Subcutaneous abdominal adipose tissue (tissue), 5 donors: ENCODE results near the gene SYTL2.
A peak's percentile ranks its signal among the peaks of the same experiment; 100 is the strongest.
"Not testable (repeated sequence)": the region's sequence is repeated elsewhere in the genome, so short reads cannot be mapped to it uniquely, and the experiment has no call there.

Source experiments
- H3K27ac ChIP-seq: one replicate; pipeline ENCODE4 v1.7.0; 2013; ENCODE audit warnings: low read depth, mild to moderate bottlenecking, inconsistent platforms, low read length, moderate library complexity
- H3K27me3 ChIP-seq, 5 donors: one replicate each; pipeline ENCODE4 v1.7.0; 2013; ENCODE audit warnings: low read length in 5 of 5, inconsistent platforms in 1 of 5; ENCODE audit not compliant: control insufficient read depth in 5 of 5, insufficient read depth in 4 of 5
- H3K36me3 ChIP-seq, 5 donors: one replicate each; pipeline ENCODE4 v1.7.0; 2013; ENCODE audit warnings: low read length in 5 of 5; ENCODE audit not compliant: control insufficient read depth in 5 of 5, insufficient read depth in 5 of 5
- H3K4me1 ChIP-seq, 5 donors: one replicate each; pipeline ENCODE4 v1.7.0; 2013; ENCODE audit warnings: low read length in 5 of 5, mild to moderate bottlenecking in 3 of 5, moderate library complexity in 1 of 5; ENCODE audit not compliant: control insufficient read depth in 5 of 5, insufficient read depth in 5 of 5
- H3K4me3 ChIP-seq, 5 donors: one replicate each; pipeline ENCODE4 v1.7.0; 2013; ENCODE audit warnings: low read length in 5 of 5, low read depth in 1 of 5
- H3K9ac ChIP-seq, 5 donors: one replicate each; pipeline ENCODE4 v1.7.0; 2013; ENCODE audit warnings: low read length in 5 of 5, mild to moderate bottlenecking in 4 of 5, moderate library complexity in 3 of 5
- H3K9me3 ChIP-seq, 5 donors: one replicate each; pipeline ENCODE4 v1.7.0; 2013; ENCODE audit warnings: low read length in 5 of 5; ENCODE audit not compliant: control insufficient read depth in 5 of 5
- donor health status: healthy.
- donor health status: healthy.
- donor health status: healthy.
- donor health status: healthy.
- donor health status: healthy.

The SYTL2 gene

GRCh38 chr11:85663080-85663752 lies 147.7 kb downstream of the SYTL2 start:
- Histone ChIP-seq H3K4me1 (peaks cover 4 to 42% (median 38%) of the 10 kb centered on the region in 5 donors), H3K27ac (peak overlapping the region; percentile 98), H3K9me3 (no peaks in the 10 kb centered on the region), H3K36me3 (peaks cover 0 to 12% (median 8%) of the 10 kb centered on the region in 5 donors), H3K4me3 (peak overlapping the region; percentile 78 to 94 (median 90)), H3K9ac (peak overlapping the region; percentile 71 to 100 (median 98)), H3K27me3 (no peaks in the 10 kb centered on the region)

- H3K9ac ChIP-seq: peak overlapping the region in 4 of 5 donors; percentile 62 to 100 (median 98)
Observed at GRCh38 chr11:85661972-85662664, 148.8 kb downstream of the SYTL2 start.

DNA sequence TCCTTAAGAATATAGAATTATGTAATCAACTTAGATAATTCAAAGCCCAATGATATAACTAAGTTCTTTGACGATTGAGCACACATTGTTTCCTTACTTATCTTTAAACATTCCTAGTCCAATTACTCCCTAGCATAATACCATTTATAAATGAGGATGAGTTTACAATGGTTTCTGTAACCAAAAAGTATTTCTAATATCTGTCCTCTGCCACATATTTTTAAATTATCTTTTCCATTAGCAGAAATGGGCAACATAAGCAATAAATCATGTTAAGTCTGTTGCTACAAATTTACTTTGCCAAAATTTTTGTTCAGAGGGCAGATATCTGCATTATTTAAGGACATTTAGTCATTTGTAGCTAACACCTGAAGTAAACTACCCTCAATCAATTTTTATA lies 152.8 kb downstream of the SYTL2 start:
- H3K9me3 ChIP-seq: no peaks in the 10 kb centered on the region
- no peaks in the 10 kb centered on the region for H3K27me3 ChIP-seq
- no peak overlapping the region for H3K27ac ChIP-seq
- H3K4me1 ChIP-seq: peaks cover 3 to 38% (median 25%) of the 10 kb centered on the region in 5 donors
- H3K36me3 ChIP-seq: peaks cover 7 to 45% (median 36%) of the 10 kb centered on the region in 5 donors
- no peak overlapping the region for H3K4me3 ChIP-seq
- H3K9ac ChIP-seq: no peak overlapping the region

More at GRCh38 chr11:85661972-85662664, 148.8 kb downstream of the SYTL2 start:
- no peaks in the 10 kb centered on the region for H3K9me3 ChIP-seq
- H3K27me3 ChIP-seq: no peaks in the 10 kb centered on the region
- peaks cover 4 to 42% (median 38%) of the 10 kb centered on the region in 5 donors for H3K4me1 ChIP-seq
- H3K36me3 ChIP-seq: peaks cover 0 to 20% (median 10%) of the 10 kb centered on the region in 5 donors
- no peak overlapping the region for H3K27ac ChIP-seq
- peak overlapping the region; percentile 5 to 90 (median 48) for H3K4me3 ChIP-seq

DNA sequence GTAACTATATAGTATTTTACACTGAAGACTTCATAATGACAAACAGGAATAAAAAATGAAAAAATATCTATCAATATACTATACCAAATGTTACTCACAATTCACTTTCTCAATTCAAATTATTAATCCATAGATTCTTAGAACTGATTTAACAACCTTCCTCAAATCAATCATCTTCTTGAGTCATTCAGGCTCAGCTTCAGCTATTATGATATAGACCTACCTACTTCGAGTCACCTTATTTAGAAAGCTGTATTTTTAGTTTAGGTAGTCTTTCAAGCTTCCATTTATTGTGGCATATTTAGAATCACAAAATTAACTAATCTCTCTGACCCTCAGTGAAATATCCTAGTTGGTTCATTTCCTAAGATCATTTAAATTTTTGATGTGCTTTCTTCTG lies 154.2 kb downstream of the SYTL2 start:
- no peak overlapping the region for H3K4me3 ChIP-seq
- H3K4me1 ChIP-seq: peaks cover 0 to 24% (median 11%) of the 10 kb centered on the region in 5 donors
- no peaks in the 10 kb centered on the region for H3K27me3 ChIP-seq
- no peaks in the 10 kb centered on the region for H3K9me3 ChIP-seq
- H3K9ac ChIP-seq: no peak overlapping the region
- peaks cover 10 to 49% (median 36%) of the 10 kb centered on the region in 5 donors for H3K36me3 ChIP-seq
- no peak overlapping the region for H3K27ac ChIP-seq

GRCh38 chr11:85654343-85654742 lies 156.6 kb downstream of the SYTL2 start:
- not testable (repeated sequence) for H3K4me3 ChIP-seq, H3K27ac ChIP-seq, H3K27me3 ChIP-seq, H3K9ac ChIP-seq, H3K9me3 ChIP-seq, H3K4me1 ChIP-seq
- H3K36me3 ChIP-seq: peaks cover 13 to 48% (median 32%) of the 10 kb centered on the region in 5 donors

DNA sequence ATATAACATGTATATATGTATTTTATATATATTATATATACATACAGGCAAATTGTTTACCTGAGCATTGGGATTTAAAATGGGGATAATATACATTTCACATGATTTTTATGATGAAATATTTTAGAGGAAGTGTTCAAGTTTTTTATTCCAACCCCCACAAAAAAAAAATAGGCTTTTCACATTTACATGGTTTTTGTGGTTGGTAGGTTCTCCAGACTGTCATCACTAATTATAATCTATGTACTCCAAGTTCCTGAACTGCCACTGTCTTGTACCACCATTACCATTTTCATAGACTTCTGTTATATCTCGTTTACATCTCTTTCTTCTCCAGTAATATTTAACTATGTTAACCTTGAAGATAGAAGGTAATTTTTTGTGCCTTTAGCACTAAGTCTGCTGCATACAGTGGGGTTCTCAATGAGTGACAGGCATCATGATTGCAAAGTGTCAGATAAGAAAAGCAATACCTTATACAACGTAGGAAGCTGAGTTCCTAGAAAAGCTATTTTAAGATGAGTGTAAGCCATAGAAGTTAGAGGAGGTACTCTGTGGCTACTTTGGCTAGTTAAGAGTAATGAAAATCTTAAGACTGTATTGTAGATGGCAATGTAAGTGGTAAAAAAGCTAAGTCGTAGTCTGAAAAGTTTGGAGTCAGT lies 158.0 kb downstream of the SYTL2 start:
- H3K4me3 ChIP-seq: no peak overlapping the region
- H3K27ac ChIP-seq: no peak overlapping the region
- peaks cover 9 to 42% (median 32%) of the 10 kb centered on the region in 5 donors for H3K36me3 ChIP-seq
- peaks cover 0 to 12% (median 9%) of the 10 kb centered on the region in 5 donors for H3K4me1 ChIP-seq
- peak overlapping the region in 1 of 5 donors; percentile 8 for H3K9ac ChIP-seq
- H3K9me3 ChIP-seq: no peaks in the 10 kb centered on the region
- H3K27me3 ChIP-seq: no peaks in the 10 kb centered on the region

DNA sequence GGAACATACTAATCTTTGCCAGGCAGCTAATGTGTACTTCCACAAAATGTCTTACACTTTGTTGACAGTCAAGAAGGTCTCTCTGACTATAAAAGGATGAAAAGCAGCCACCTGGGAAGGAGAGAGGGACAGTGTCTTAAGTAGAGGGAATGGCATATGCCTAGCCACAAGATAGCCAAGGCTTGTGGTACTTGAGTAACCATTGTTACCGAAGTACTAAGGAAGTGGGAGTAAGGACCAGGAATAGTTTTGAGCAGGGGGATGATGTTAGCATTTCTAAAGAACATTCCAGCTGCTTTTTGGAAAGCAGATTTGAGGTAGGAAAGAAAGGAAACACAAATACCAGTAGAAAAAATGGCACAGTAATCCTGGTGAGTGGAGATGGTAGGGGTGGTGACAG lies 159.8 kb downstream of the SYTL2 start:
- Histone ChIP-seq H3K4me1 (peaks cover 0 to 20% (median 16%) of the 10 kb centered on the region in 5 donors), H3K27ac (no peak overlapping the region), H3K9ac (no peak overlapping the region), H3K9me3 (no peaks in the 10 kb centered on the region), H3K27me3 (no peaks in the 10 kb centered on the region), H3K36me3 (peaks cover 3 to 25% (median 19%) of the 10 kb centered on the region in 5 donors), H3K4me3 (no peak overlapping the region)

- H3K9me3 ChIP-seq: no peaks in the 10 kb centered on the region
- H3K27me3 ChIP-seq: peaks cover 0 to 3% (median 2%) of the 10 kb centered on the region in 5 donors
- peak within 1 kb of the TSS; percentile 75 for H3K27ac ChIP-seq
- peaks cover 0 to 20% (median 16%) of the 10 kb centered on the region in 5 donors for H3K4me1 ChIP-seq
- peak within 1 kb of the TSS; percentile 83 to 99 (median 97) for H3K4me3 ChIP-seq
- peak within 1 kb of the TSS; percentile 85 to 97 (median 89) for H3K9ac ChIP-seq
- peaks cover 0 to 6% (median 3%) of the 10 kb centered on the region in 5 donors for H3K36me3 ChIP-seq
Observed at GRCh38 chr11:85647604-85648299, 163.2 kb downstream of the SYTL2 start, which contains the start of gene TMEM126A. Gene TMEM126A, plus strand, starts transcription at chr11:85647967. Its CDS starts 2,289 bp downstream, at chr11:85650256.

GRCh38 chr11:85647078-85647477 lies 163.9 kb downstream of the SYTL2 start:
- no peaks in the 10 kb centered on the region for H3K9me3 ChIP-seq
- peaks cover 0 to 20% (median 16%) of the 10 kb centered on the region in 5 donors for H3K4me1 ChIP-seq
- peak overlapping the region; percentile 83 to 99 (median 97) for H3K4me3 ChIP-seq
- peaks cover 0 to 3% (median 2%) of the 10 kb centered on the region in 5 donors for H3K27me3 ChIP-seq
- peak overlapping the region; percentile 75 for H3K27ac ChIP-seq
- H3K36me3 ChIP-seq: peaks cover 0 to 6% (median 3%) of the 10 kb centered on the region in 5 donors
- H3K9ac ChIP-seq: peak overlapping the region; percentile 85 to 97 (median 89)
